CD4-positive, alpha-beta T cell treated with Interleukin-12 subunit alpha and Interleukin-12 subunit beta, for 1 hour (primary cell): ENCODE measurements around the gene TAF1L.

Experiments
- DNase-seq: peaks from one replicate; pipeline ENCODE4 v3.0.0-alpha.2; 2020

TAF1L gene

GRCh38 chr9:32590476-32590875 lies 45.0 kb downstream of the TAF1L start:
- no peak for DNase-seq

- peak; percentile 9 for DNase-seq
These were observed 46.3 kb downstream of the TAF1L start for GRCh38 chr9:32589083-32589723.

GRCh38 chr9:32587901-32588300 lies 47.6 kb downstream of the TAF1L start:
- no peak for DNase-seq

GRCh38 chr9:32584784-32585183 lies 50.7 kb downstream of the TAF1L start:
- DNase-seq, result no peak

GRCh38 chr9:32581512-32582143 lies 53.8 kb downstream of the TAF1L start:
- DNase-seq, result peak; percentile 54

GRCh38 chr9:32580631-32581300 lies 54.7 kb downstream of the TAF1L start:
- DNase-seq, result no peak

GRCh38 chr9:32579706-32580331 lies 55.6 kb downstream of the TAF1L start:
- DNase-seq, result peak; percentile 81
